ENCODE measurements around the gene NT5M.

NT5M gene

GRCh38 chr17:17303847-17304490, 796 bp downstream of the NT5M start:
- no peak for DNase-seq (ENCODE audit: low read depth)

- no peak for DNase-seq (ENCODE audit: low read depth)
Measured at GRCh38 chr17:17304521-17304985, 1.4 kb downstream of the NT5M start.

GRCh38 chr17:17305281-17305801, 2.2 kb downstream of the NT5M start:
- DNase-seq (ENCODE audit: low read depth), result no peak

- no peak for DNase-seq (ENCODE audit: low read depth)
Measured at GRCh38 chr17:17309356-17309755, 6.2 kb downstream of the NT5M start.

GRCh38 chr17:17313350-17313991, 10.3 kb downstream of the NT5M start:
- DNase-seq (ENCODE audit: low read depth), result no peak

- DNase-seq (ENCODE audit: low read depth), result no peak
Measured at GRCh38 chr17:17314501-17315071, 11.4 kb downstream of the NT5M start.

- DNase-seq (ENCODE audit: low read depth), result no peak
Measured at GRCh38 chr17:17315142-17315821, 12.1 kb downstream of the NT5M start.

- no peak for DNase-seq (ENCODE audit: low read depth)
Measured at GRCh38 chr17:17320188-17320910, 17.2 kb downstream of the NT5M start.

GRCh38 chr17:17320911-17321220, 17.7 kb downstream of the NT5M start:
- DNase-seq (ENCODE audit: low read depth), result no peak

GRCh38 chr17:17321356-17322025, 18.3 kb downstream of the NT5M start:
- no peak for DNase-seq (ENCODE audit: low read depth)

- DNase-seq (ENCODE audit: low read depth), result no peak
Measured at GRCh38 chr17:17322516-17323510, 19.6 kb downstream of the NT5M start.

GRCh38 chr17:17324616-17325015, 21.4 kb downstream of the NT5M start:
- DNase-seq (ENCODE audit: low read depth), result no peak

GRCh38 chr17:17325228-17325627, 22.1 kb downstream of the NT5M start:
- no peak for DNase-seq (ENCODE audit: low read depth)

- DNase-seq (ENCODE audit: low read depth), result no peak
Measured at GRCh38 chr17:17325816-17326215, 22.6 kb downstream of the NT5M start.

GRCh38 chr17:17326275-17326875, 23.2 kb downstream of the NT5M start:
- no peak for DNase-seq (ENCODE audit: low read depth)

- no peak for DNase-seq (ENCODE audit: low read depth)
Measured at GRCh38 chr17:17328251-17328650, 25.1 kb downstream of the NT5M start.

- no peak for DNase-seq (ENCODE audit: low read depth)
Measured at GRCh38 chr17:17341452-17341851, 38.3 kb downstream of the NT5M start.

- no peak for DNase-seq (ENCODE audit: low read depth)
Measured at GRCh38 chr17:17342242-17342945, 39.2 kb downstream of the NT5M start.

- DNase-seq (ENCODE audit: low read depth), result no peak
Measured at GRCh38 chr17:17343160-17343735, 40.1 kb downstream of the NT5M start.

Data from stromal cell of bone marrow (primary cell).